ENCODE results near the gene MAGED1.
A peak's percentile ranks its signal among the peaks of the same experiment; 100 is the strongest.

The MAGED1 gene

GRCh38 chrX:51891821-51892551 lies 1.4 kb upstream of the MAGED1 start:
- Histone ChIP-seq H3K79me2 (ENCODE audit: insufficient read depth, low read length) (peaks cover 36% of the 10 kb centered on the region), H3K36me3 (ENCODE audit: insufficient read depth, low read length) (peaks cover 10% of the 10 kb centered on the region; the same call in 1 of the 2 replicates), H3F3A (ENCODE audit: low read depth) (no peaks in the 10 kb centered on the region), H2AFZ (ENCODE audit: low read length) (no peak overlapping the region), H3K27me3 (ENCODE audit: insufficient read depth, low read length, poor library complexity, severe bottlenecking) (no peaks in the 10 kb centered on the region), H3K9me3 (ENCODE audit: insufficient read depth, low read depth, low read length) (no peaks in the 10 kb centered on the region), H3K4me3 (ENCODE audit: low read length, poor library complexity, severe bottlenecking) (peak overlapping the region; percentile 97), H3K4me2 (ENCODE audit: low read depth, low read length, poor library complexity, severe bottlenecking) (peak overlapping the region; percentile 73), H3K4me1 (ENCODE audit: insufficient read depth, low read length, poor library complexity, severe bottlenecking) (peaks cover 29% of the 10 kb centered on the region), H3K9me2 (replicated peaks; ENCODE audit: low read depth, low read length) (no peaks in the 10 kb centered on the region), H4K20me1 (ENCODE audit: insufficient read depth, low read length, poor library complexity, severe bottlenecking) (peaks cover 19% of the 10 kb centered on the region), H3K9ac (ENCODE audit: low read depth, low read length, poor library complexity, severe bottlenecking) (peak overlapping the region; percentile 66)
- TF ChIP-seq CTCF (conservative IDR thresholded peaks at IDR 0.05; ENCODE audit: low read length) (no peak), EZH2phosphoT487 (IDR thresholded peaks at IDR 0.05; ENCODE audit: borderline replicate concordance) (no peak)

GRCh38 chrX:51893931-51894696 lies 691 bp downstream of the MAGED1 start:
- H3F3A ChIP-seq (ENCODE audit: low read depth): no peaks in the 10 kb centered on the region
- peaks cover 36% of the 10 kb centered on the region for H3K4me1 ChIP-seq (ENCODE audit: insufficient read depth, low read length, poor library complexity, severe bottlenecking)
- no peaks in the 10 kb centered on the region for H3K9me2 ChIP-seq (replicated peaks; ENCODE audit: low read depth, low read length)
- peak overlapping the region; percentile 98 for H3K9ac ChIP-seq (ENCODE audit: low read depth, low read length, poor library complexity, severe bottlenecking)
- H3K79me2 ChIP-seq (ENCODE audit: insufficient read depth, low read length): peaks cover 50% of the 10 kb centered on the region
- peak overlapping the region; percentile 93 for H3K4me2 ChIP-seq (ENCODE audit: low read depth, low read length, poor library complexity, severe bottlenecking)
- no peaks in the 10 kb centered on the region for H3K27me3 ChIP-seq (ENCODE audit: insufficient read depth, low read length, poor library complexity, severe bottlenecking)
- H2AFZ ChIP-seq (ENCODE audit: low read length): peak overlapping the region; percentile 19; the same call in 1 of the 2 replicates
- TF ChIP-seq EZH2phosphoT487 (IDR thresholded peaks at IDR 0.05; ENCODE audit: borderline replicate concordance) (no peak), CTCF (conservative IDR thresholded peaks at IDR 0.05; ENCODE audit: low read length) (no peak)
- no peaks in the 10 kb centered on the region for H3K9me3 ChIP-seq (ENCODE audit: insufficient read depth, low read depth, low read length)
- H3K4me3 ChIP-seq (ENCODE audit: low read length, poor library complexity, severe bottlenecking): peak overlapping the region; percentile 97
- H3K36me3 ChIP-seq (ENCODE audit: insufficient read depth, low read length): peaks cover 27% of the 10 kb centered on the region; the same call in 1 of the 2 replicates
- H4K20me1 ChIP-seq (ENCODE audit: insufficient read depth, low read length, poor library complexity, severe bottlenecking): peaks cover 25% of the 10 kb centered on the region

- peak overlapping the region; percentile 97 for H3K4me3 ChIP-seq (ENCODE audit: low read length, poor library complexity, severe bottlenecking)
- H3F3A ChIP-seq (ENCODE audit: low read depth): no peaks in the 10 kb centered on the region
- H3K27me3 ChIP-seq (ENCODE audit: insufficient read depth, low read length, poor library complexity, severe bottlenecking): no peaks in the 10 kb centered on the region
- H3K79me2 ChIP-seq (ENCODE audit: insufficient read depth, low read length): peaks cover 50% of the 10 kb centered on the region
- peaks cover 36% of the 10 kb centered on the region for H3K4me1 ChIP-seq (ENCODE audit: insufficient read depth, low read length, poor library complexity, severe bottlenecking)
- H3K4me2 ChIP-seq (ENCODE audit: low read depth, low read length, poor library complexity, severe bottlenecking): peak overlapping the region; percentile 93
- H3K9me2 ChIP-seq (replicated peaks; ENCODE audit: low read depth, low read length): no peaks in the 10 kb centered on the region
- H3K36me3 ChIP-seq (ENCODE audit: insufficient read depth, low read length): peaks cover 33% of the 10 kb centered on the region; the same call in 1 of the 2 replicates
- H3K9ac ChIP-seq (ENCODE audit: low read depth, low read length, poor library complexity, severe bottlenecking): peak overlapping the region; percentile 98
- H2AFZ ChIP-seq (ENCODE audit: low read length): peak overlapping the region; percentile 19; the same call in 1 of the 2 replicates
- H3K9me3 ChIP-seq (ENCODE audit: insufficient read depth, low read depth, low read length): no peaks in the 10 kb centered on the region
- peaks cover 25% of the 10 kb centered on the region for H4K20me1 ChIP-seq (ENCODE audit: insufficient read depth, low read length, poor library complexity, severe bottlenecking)
- TF ChIP-seq EZH2phosphoT487 (IDR thresholded peaks at IDR 0.05; ENCODE audit: borderline replicate concordance) (no peak), CTCF (conservative IDR thresholded peaks at IDR 0.05; ENCODE audit: low read length) (no peak)
Observed at GRCh38 chrX:51894697-51895336, 1.4 kb downstream of the MAGED1 start.

All from Loucy (cell line).